Dedifferentiated amniotic fluid mesenchymal stem cell (primary cell): Measurements from ENCODE around the gene ZNF471.

Experiments
- DNase-seq: peaks from one replicate; pipeline ENCODE4 v3.0.0-alpha.2; 2016; ENCODE audit errors: extremely low spot score

The ZNF471 gene

GRCh38 chr19:56573914-56574313 is 66.3 kb downstream of the ZNF471 start:
- DNase-seq: no peak

GRCh38 chr19:56577719-56578602 is 70.3 kb downstream of the ZNF471 start:
- no peak for DNase-seq
